Measurements from ENCODE around the gene PCK1. TPM values are rescaled to one million over a fixed set of nuclear protein-coding genes. Genes with fewer than 3 reads are reported as not detected.

The PCK1 gene
- total and polyA plus RNA-seq, 2 of the 13 experiments (the other 11 are each of a cell fraction or from before 2014, with no cell fraction given) = 6.5 to 12.6 TPM

DNA sequence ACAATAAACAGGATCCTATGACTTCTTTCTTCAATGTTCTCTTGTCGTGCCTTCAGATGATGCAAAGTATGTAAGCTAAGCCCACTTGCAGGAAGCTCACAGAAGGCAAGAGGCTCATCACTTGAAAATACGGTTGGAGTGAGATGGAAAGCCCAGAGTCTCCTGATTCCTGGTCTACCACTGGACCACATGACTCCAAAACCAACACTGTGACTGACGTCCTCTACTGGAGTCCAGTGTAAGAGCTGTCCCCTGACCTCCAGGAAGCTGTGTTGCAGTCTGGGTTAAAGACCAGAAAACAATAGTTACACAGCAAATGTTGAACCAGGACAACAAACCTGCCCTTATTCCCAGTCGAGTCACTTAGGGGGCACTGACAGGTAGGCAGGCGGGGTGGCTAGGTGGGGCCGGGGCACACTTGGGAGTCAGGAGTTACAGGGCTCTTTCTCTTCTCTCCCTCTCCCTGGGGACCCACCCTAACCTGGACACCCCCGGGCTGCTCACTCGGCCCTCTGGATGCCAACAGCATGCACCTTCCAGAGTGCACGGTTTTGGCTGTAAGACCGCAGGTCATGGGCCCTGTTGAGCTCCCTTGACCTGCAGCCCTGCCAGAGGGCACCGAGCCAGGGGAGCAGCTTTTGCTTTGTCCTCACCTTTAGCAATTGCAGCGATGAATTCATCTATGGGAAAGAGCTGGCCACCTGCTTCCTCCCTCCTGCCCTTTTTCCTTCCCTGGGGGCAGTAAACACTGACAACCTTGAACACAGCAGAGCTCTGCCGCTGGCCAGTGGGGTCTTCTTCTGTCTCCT is 7.4 kb downstream of the PCK1 start (continued):
- TF ChIP-seq, protein P1, sequence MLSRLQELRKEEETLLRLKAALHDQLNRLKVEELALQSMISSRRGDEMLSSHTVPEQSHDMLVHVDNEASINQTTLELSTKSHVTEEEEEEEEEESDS (CRISPR knock-in tag; IDR thresholded peaks at IDR 0.05; ENCODE audit: borderline replicate concordance) = no peak
- TF ChIP-seq TCF12 (IDR thresholded peaks at IDR 0.05) (no peak), TCF12 (CRISPR knock-in tag; IDR thresholded peaks at IDR 0.05) (0 out of 2 replicates have a peak, but pooled peaks have one; percentile 46), MYC (CRISPR knock-in tag; IDR thresholded peaks at IDR 0.05; ENCODE audit: borderline replicate concordance) (peak; percentile 29; the same call in 1 of the 2 replicates), RARA (CRISPR knock-in tag; IDR thresholded peaks at IDR 0.05) (peak; percentile 92), ZZZ3 (CRISPR knock-in tag; IDR thresholded peaks at IDR 0.05; ENCODE audit: borderline replicate concordance) (peak; percentile 76; the same call in 1 of the 2 replicates), MEF2D (CRISPR knock-in tag; IDR thresholded peaks at IDR 0.05) (peak; percentile 63; the same call in 1 of the 2 replicates), AGO2 (optimal IDR thresholded peaks at IDR 0.05; ENCODE audit: low read depth, low read length) (no peak), GPN1 (CRISPR knock-in tag; IDR thresholded peaks at IDR 0.05; ENCODE audit: borderline replicate concordance) (no peak), ZNF782 (CRISPR knock-in tag; IDR thresholded peaks at IDR 0.05; ENCODE audit: borderline replicate concordance) (peak; percentile 50; the same call in 1 of the 2 replicates), ZFAT (CRISPR knock-in tag; conservative IDR thresholded peaks at IDR 0.05) (no peak), ZFX (CRISPR knock-in tag; IDR thresholded peaks at IDR 0.05; ENCODE audit: low read depth) (peak; percentile 57), ATF7-NPFF (CRISPR knock-in tag; IDR thresholded peaks at IDR 0.05; ENCODE audit: low read depth) (no peak), YEATS4 (CRISPR knock-in tag; IDR thresholded peaks at IDR 0.05; ENCODE audit: borderline replicate concordance) (0 out of 2 replicates have a peak, but pooled peaks have one; percentile 32), HOXA5 (CRISPR knock-in tag; IDR thresholded peaks at IDR 0.05) (no peak), ZNF230 (CRISPR knock-in tag; IDR thresholded peaks at IDR 0.05) (peak; percentile 80; the same call in 1 of the 2 replicates), SRY (CRISPR knock-in tag; IDR thresholded peaks at IDR 0.05) (0 out of 2 replicates have a peak, but pooled peaks have one; percentile 31), RBAK (CRISPR knock-in tag; IDR thresholded peaks at IDR 0.05) (peak; percentile 11; the same call in 1 of the 2 replicates), KAT8 (CRISPR knock-in tag; IDR thresholded peaks at IDR 0.05) (0 out of 2 replicates have a peak, but pooled peaks have one; percentile 12)
- TF ChIP-seq, protein P2, sequence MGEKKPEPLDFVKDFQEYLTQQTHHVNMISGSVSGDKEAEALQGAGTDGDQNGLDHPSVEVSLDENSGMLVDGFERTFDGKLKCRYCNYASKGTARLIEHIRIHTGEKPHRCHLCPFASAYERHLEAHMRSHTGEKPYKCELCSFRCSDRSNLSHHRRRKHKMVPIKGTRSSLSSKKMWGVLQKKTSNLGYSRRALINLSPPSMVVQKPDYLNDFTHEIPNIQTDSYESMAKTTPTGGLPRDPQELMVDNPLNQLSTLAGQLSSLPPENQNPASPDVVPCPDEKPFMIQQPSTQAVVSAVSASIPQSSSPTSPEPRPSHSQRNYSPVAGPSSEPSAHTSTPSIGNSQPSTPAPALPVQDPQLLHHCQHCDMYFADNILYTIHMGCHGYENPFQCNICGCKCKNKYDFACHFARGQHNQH (CRISPR knock-in tag; IDR thresholded peaks at IDR 0.05) = peak; percentile 67; the same call in 1 of the 2 replicates
- TF ChIP-seq, protein P3, sequence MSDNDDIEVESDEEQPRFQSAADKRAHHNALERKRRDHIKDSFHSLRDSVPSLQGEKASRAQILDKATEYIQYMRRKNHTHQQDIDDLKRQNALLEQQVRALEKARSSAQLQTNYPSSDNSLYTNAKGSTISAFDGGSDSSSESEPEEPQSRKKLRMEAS (IDR thresholded peaks at IDR 0.05) = peak; percentile 54
- TF ChIP-seq, protein P4, sequence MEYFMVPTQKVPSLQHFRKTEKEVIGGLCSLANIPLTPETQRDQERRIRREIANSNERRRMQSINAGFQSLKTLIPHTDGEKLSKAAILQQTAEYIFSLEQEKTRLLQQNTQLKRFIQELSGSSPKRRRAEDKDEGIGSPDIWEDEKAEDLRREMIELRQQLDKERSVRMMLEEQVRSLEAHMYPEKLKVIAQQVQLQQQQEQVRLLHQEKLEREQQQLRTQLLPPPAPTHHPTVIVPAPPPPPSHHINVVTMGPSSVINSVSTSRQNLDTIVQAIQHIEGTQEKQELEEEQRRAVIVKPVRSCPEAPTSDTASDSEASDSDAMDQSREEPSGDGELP (IDR thresholded peaks at IDR 0.05; ENCODE audit: borderline replicate concordance, low read depth) = peak; percentile 57; the same call in 1 of the 2 replicates
- TF ChIP-seq, protein P5, sequence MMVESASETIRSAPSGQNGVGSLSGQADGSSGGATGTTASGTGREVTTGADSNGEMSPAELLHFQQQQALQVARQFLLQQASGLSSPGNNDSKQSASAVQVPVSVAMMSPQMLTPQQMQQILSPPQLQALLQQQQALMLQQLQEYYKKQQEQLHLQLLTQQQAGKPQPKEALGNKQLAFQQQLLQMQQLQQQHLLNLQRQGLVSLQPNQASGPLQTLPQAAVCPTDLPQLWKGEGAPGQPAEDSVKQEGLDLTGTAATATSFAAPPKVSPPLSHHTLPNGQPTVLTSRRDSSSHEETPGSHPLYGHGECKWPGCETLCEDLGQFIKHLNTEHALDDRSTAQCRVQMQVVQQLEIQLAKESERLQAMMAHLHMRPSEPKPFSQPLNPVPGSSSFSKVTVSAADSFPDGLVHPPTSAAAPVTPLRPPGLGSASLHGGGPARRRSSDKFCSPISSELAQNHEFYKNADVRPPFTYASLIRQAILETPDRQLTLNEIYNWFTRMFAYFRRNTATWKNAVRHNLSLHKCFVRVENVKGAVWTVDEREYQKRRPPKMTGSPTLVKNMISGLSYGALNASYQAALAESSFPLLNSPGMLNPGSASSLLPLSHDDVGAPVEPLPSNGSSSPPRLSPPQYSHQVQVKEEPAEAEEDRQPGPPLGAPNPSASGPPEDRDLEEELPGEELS (CRISPR knock-in tag; IDR thresholded peaks at IDR 0.05) = 0 out of 2 replicates have a peak, but pooled peaks have one; percentile 32
